H1 (cell line): ENCODE data around the gene DBNL.

Experiments
- BACH1 ChIP-seq: IDR thresholded peaks from 2 replicates; pipeline ENCODE4 v1.6.1; 2012; ENCODE audit warnings: low read length, improper control_type of control experiment
- GABPA ChIP-seq: IDR thresholded peaks from 2 replicates; pipeline ENCODE4 v1.6.1; 2011; ENCODE audit warnings: mild to moderate bottlenecking, low read length, moderate library complexity, borderline replicate concordance; ENCODE audit not compliant: insufficient read depth
- JUN ChIP-seq: IDR thresholded peaks from 2 replicates; pipeline ENCODE4 v1.6.1; 2011; ENCODE audit warnings: low read depth, mild to moderate bottlenecking, improper control_type of control experiment, low read length
- JUND ChIP-seq: IDR thresholded peaks from 2 replicates; pipeline ENCODE4 v1.6.1; 2011; ENCODE audit warnings: mild to moderate bottlenecking, improper control_type of control experiment, low read length
- KDM1A ChIP-seq: fragments of 200-600, 300-600 bp; sonication (generic); IDR thresholded peaks from 2 replicates; pipeline ENCODE4 v1.7.1; 2016; ENCODE audit warnings: mild to moderate bottlenecking, low read length, borderline replicate concordance
- POLR2A ChIP-seq, 2 experiments: IDR thresholded peaks; 1 replicate in 1 of 2; 2 replicates in 1 of 2; pipeline ENCODE4 v1.6.1; 2011; ENCODE audit warnings: low read depth in 2 of 2, low read length in 2 of 2, mild to moderate bottlenecking in 2 of 2; ENCODE audit errors: control extremely low read depth in 1 of 2
- POLR2AphosphoS5 ChIP-seq: IDR thresholded peaks from 2 replicates; pipeline ENCODE4 v1.6.1; 2011; ENCODE audit warnings: low read depth, low read length
- RFX5 ChIP-seq: IDR thresholded peaks from 2 replicates; pipeline ENCODE4 v1.6.1; 2011; ENCODE audit warnings: low read depth, low read length, improper control_type of control experiment, borderline replicate concordance
- SP1 ChIP-seq: IDR thresholded peaks from 2 replicates; pipeline ENCODE4 v1.6.1; 2011; ENCODE audit warnings: low read depth, low read length
- TAF1 ChIP-seq: IDR thresholded peaks from 2 replicates; pipeline ENCODE4 v1.6.1; 2011; ENCODE audit warnings: mild to moderate bottlenecking, low read depth, low read length
- TF ChIP-seq, protein P1 (sequence below), 3 experiments: IDR thresholded peaks; 1 replicate in 2 of 3; 2 replicates in 1 of 3; pipeline versions ENCODE4 v1.5.1 to v1.6.1; 2011; ENCODE audit warnings: low read length in 3 of 3, mild to moderate bottlenecking in 3 of 3, inconsistent platforms in 2 of 3, low read depth in 1 of 3, moderate library complexity in 1 of 3; ENCODE audit not compliant: insufficient read depth in 1 of 3; ENCODE audit errors: control extremely low read depth in 1 of 3
- TF ChIP-seq, protein P2 (sequence below): IDR thresholded peaks from 2 replicates; pipeline ENCODE4 v1.6.1; 2011; ENCODE audit warnings: low read length, improper control_type of control experiment

DNA sequence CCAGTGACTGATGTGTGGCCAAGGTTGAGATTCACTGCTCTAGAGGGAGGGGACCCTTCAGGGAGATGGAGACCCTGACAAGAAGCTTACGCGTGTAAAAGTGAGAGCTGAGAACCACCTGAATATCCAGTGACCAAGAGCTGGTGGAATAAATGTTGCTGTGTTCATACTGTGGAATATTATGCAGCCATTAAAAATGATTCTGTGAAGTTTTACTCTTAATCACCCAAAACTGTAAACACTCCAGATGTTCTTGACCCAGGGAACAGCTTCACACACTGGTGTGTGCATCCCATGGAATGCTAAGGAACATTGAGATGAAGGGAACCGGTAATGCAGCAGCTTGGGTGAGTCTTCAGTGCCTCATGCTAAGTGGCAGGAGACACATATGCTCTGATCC, 42.1 kb downstream of the DBNL start:
- TF ChIP-seq POLR2A (IDR thresholded peaks at IDR 0.05; ENCODE audit: control extremely low read depth in 1 of 2, low read depth in 2 of 2, low read length in 2 of 2): no peak
- TF ChIP-seq RFX5: no peak
- TF ChIP-seq SP1: no peak
- TF ChIP-seq, protein P1, sequence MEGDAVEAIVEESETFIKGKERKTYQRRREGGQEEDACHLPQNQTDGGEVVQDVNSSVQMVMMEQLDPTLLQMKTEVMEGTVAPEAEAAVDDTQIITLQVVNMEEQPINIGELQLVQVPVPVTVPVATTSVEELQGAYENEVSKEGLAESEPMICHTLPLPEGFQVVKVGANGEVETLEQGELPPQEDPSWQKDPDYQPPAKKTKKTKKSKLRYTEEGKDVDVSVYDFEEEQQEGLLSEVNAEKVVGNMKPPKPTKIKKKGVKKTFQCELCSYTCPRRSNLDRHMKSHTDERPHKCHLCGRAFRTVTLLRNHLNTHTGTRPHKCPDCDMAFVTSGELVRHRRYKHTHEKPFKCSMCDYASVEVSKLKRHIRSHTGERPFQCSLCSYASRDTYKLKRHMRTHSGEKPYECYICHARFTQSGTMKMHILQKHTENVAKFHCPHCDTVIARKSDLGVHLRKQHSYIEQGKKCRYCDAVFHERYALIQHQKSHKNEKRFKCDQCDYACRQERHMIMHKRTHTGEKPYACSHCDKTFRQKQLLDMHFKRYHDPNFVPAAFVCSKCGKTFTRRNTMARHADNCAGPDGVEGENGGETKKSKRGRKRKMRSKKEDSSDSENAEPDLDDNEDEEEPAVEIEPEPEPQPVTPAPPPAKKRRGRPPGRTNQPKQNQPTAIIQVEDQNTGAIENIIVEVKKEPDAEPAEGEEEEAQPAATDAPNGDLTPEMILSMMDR (IDR thresholded peaks at IDR 0.05; ENCODE audit: control extremely low read depth in 1 of 3, insufficient read depth in 1 of 3, low read depth in 1 of 3, low read length in 3 of 3): no peak
- no peak for TF ChIP-seq TAF1
- TF ChIP-seq JUND: no peak
- TF ChIP-seq, protein P2, sequence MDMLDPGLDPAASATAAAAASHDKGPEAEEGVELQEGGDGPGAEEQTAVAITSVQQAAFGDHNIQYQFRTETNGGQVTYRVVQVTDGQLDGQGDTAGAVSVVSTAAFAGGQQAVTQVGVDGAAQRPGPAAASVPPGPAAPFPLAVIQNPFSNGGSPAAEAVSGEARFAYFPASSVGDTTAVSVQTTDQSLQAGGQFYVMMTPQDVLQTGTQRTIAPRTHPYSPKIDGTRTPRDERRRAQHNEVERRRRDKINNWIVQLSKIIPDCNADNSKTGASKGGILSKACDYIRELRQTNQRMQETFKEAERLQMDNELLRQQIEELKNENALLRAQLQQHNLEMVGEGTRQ: no peak
- TF ChIP-seq GABPA: no peak
- no peak for TF ChIP-seq POLR2AphosphoS5
- TF ChIP-seq BACH1: no peak
- TF ChIP-seq JUN: no peak
- peak; percentile 29; the same call in 1 of the 2 replicates for TF ChIP-seq KDM1A
